Measurements from ENCODE around the gene CLK3. TPM values are rescaled to one million over a fixed set of nuclear protein-coding genes. Genes with fewer than 3 reads are reported as not detected.
A peak's percentile ranks its signal among the peaks of the same experiment; 100 is the strongest.

CLK3 gene
- total RNA-seq, 4 donors from 2014 or later: 46.8 to 105 (median 58.0) TPM

DNA sequence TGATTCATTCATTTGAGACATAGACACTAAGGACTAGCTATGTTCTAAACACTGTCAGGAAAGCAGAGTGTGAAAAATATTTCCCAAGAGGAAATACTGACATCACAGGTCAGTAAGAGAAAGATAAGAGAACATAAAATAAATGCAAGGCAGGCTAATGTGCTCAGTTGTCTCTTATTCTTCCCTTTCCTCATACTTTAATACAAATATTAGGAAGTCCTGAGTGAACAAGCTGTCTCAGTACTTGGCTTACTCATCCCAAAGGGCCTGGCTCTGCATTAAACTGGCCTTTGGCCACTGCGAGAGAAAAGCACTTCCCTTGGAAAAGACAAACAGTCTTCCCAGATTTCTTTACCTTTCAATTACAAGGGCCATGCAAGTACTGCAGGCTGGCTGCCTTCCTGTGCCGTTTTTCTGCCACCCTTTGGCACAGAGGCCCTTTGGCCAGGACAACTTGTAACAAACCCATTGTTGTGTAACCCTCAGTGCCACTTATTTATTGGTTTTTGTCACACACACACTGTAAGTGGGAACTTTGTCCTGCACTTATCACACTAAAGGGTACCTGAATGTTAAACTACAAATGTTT lies 48.5 kb downstream of the CLK3 start:
- no peak for DNase-seq
- TF ChIP-seq, protein P1, sequence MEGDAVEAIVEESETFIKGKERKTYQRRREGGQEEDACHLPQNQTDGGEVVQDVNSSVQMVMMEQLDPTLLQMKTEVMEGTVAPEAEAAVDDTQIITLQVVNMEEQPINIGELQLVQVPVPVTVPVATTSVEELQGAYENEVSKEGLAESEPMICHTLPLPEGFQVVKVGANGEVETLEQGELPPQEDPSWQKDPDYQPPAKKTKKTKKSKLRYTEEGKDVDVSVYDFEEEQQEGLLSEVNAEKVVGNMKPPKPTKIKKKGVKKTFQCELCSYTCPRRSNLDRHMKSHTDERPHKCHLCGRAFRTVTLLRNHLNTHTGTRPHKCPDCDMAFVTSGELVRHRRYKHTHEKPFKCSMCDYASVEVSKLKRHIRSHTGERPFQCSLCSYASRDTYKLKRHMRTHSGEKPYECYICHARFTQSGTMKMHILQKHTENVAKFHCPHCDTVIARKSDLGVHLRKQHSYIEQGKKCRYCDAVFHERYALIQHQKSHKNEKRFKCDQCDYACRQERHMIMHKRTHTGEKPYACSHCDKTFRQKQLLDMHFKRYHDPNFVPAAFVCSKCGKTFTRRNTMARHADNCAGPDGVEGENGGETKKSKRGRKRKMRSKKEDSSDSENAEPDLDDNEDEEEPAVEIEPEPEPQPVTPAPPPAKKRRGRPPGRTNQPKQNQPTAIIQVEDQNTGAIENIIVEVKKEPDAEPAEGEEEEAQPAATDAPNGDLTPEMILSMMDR (IDR thresholded peaks at IDR 0.05): no peak
- no peak for TF ChIP-seq POLR2A (IDR thresholded peaks at IDR 0.05)
- Histone ChIP-seq H3K4me3 (no peak overlapping the region), H3K27me3 (no peaks in the 10 kb centered on the region), H3K36me3 (peaks cover 0 to 15% (median 0%) of the 10 kb centered on the region in 3 donors), H3K27ac (peak overlapping the region; percentile 2 to 72 (median 36)), H3K9me3 (no peaks in the 10 kb centered on the region), H3K4me1 (peaks cover 6 to 30% (median 19%) of the 10 kb centered on the region in 3 donors)
- WGBS, 2 donors: 13 to 32% methylated on average over 2 of the region's 2 CpGs
- intact Hi-C loops (cut with DNase I): no loop called here

DNA sequence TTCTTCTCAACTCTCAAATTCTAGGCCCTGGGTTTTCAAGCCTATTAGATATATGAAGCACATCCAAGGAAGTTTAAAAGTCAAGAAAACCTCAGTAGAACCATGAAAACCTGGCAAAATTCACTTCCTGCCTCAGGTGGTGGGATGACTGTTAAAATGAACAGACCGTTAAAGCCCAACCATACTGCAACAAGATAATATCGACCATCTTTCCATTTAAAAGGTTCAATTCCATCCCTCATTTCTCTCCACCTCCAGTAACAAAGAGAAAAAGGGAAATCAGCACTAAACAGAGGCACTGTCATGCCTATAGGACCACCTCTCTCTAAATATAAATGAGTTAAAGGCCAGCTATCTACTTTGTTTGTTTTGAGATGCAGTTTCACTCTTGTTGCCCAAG lies 49.0 kb downstream of the CLK3 start:
- no peak overlapping the region for H3K4me3 ChIP-seq
- TF ChIP-seq POLR2A (IDR thresholded peaks at IDR 0.05): no peak
- TF ChIP-seq, protein P1 (IDR thresholded peaks at IDR 0.05): no peak
- peaks cover 6 to 30% (median 19%) of the 10 kb centered on the region in 3 donors for H3K4me1 ChIP-seq
- no peak for DNase-seq
- peaks cover 0 to 21% (median 0%) of the 10 kb centered on the region in 3 donors for H3K36me3 ChIP-seq
- H3K27me3 ChIP-seq: no peaks in the 10 kb centered on the region
- 60 to 89% methylated on average over 2 of the region's 2 CpGs for WGBS, 2 donors
- peak overlapping the region in 3 of 4 donors; percentile 31 to 72 (median 42) for H3K27ac ChIP-seq
- intact Hi-C loops (cut with DNase I): no loop called here
- H3K9me3 ChIP-seq: no peaks in the 10 kb centered on the region

DNA sequence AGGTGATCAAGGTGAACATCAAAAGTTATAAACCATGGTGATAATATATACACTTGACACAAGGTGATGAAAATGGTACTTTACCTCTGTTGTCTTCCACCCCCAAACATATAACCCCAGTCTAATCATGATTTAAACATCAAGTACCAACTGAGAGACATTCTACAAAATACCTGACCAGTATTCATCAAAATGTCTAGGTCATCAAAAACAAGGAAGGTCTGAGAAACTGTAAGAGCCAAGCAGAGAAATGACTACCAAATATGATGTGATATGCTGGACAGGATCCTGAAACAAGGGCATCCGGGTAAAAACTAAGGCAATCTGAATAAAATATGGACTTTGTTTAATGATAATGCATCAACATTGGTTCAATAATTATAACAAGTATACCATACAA lies 52.3 kb downstream of the CLK3 start:
- Histone ChIP-seq H3K27me3 (no peaks in the 10 kb centered on the region), H3K36me3 (peaks cover 0 to 52% (median 8%) of the 10 kb centered on the region in 3 donors), H3K27ac (no peak overlapping the region), H3K4me1 (peaks cover 6 to 22% (median 18%) of the 10 kb centered on the region in 3 donors), H3K9me3 (no peaks in the 10 kb centered on the region), H3K4me3 (no peak overlapping the region)
- DNase-seq: no peak
- TF ChIP-seq, protein P1 (IDR thresholded peaks at IDR 0.05): no peak
- no peak for TF ChIP-seq POLR2A (IDR thresholded peaks at IDR 0.05)
- WGBS, 2 donors: 85 to 96% methylated on average over 1 of the region's 1 CpG
- intact Hi-C loops (cut with DNase I): no loop called here

- DNase-seq: no peak
- Histone ChIP-seq H3K4me3 (no peak overlapping the region), H3K4me1 (peaks cover 0 to 6% (median 1%) of the 10 kb centered on the region in 3 donors), H3K27me3 (no peaks in the 10 kb centered on the region), H3K27ac (no peak overlapping the region), H3K36me3 (peaks cover 0 to 68% (median 8%) of the 10 kb centered on the region in 3 donors), H3K9me3 (no peaks in the 10 kb centered on the region)
- intact Hi-C loops (cut with DNase I): no loop called here
- 90 to 97% methylated on average over 4 of the region's 4 CpGs for WGBS, 2 donors
- TF ChIP-seq, protein P1 (IDR thresholded peaks at IDR 0.05): no peak
- TF ChIP-seq POLR2A (IDR thresholded peaks at IDR 0.05): no peak
Observed at GRCh38 chr15:74669627-74670026, 54.0 kb downstream of the CLK3 start.

DNA sequence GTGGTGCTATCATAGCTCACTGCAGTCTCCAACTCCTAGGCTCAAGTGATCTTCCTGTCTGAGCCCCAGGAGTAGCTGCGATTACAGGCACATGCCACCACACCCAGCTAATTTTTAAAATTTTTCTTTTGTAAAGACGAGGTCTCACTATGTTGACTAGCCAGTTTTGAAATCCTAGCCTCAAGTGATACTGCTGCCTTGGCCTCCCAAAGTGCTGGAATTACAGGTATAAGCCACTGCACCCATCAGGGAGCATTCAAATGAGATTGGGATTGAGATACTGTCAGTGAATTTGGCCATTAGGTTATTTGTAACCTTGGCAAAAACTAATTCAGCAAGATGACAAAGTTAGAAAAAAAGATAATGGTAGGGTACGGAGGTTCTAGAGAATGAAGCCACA lies 58.5 kb downstream of the CLK3 start:
- no peak overlapping the region for H3K27ac ChIP-seq

More for the DNA sequence above, 58.5 kb downstream of the CLK3 start:
- TF ChIP-seq, protein P1 (IDR thresholded peaks at IDR 0.05): no peak
- TF ChIP-seq POLR2A (IDR thresholded peaks at IDR 0.05): no peak
- DNase-seq: no peak
- WGBS, 2 donors: 68 to 77% methylated on average over 3 of the region's 3 CpGs
- Histone ChIP-seq H3K4me3 (no peak overlapping the region), H3K4me1 (no peaks in the 10 kb centered on the region), H3K9me3 (no peaks in the 10 kb centered on the region), H3K27me3 (no peaks in the 10 kb centered on the region), H3K36me3 (peaks cover 0 to 56% (median 8%) of the 10 kb centered on the region in 3 donors)
- intact Hi-C loops (cut with DNase I): no loop called here

Measured in esophagus squamous epithelium (tissue), 5 donors.